Thyroid gland (tissue), 4 donors: ENCODE data around the gene SLC38A10. TPM values are rescaled to one million over a fixed set of nuclear protein-coding genes. Genes with fewer than 3 reads are reported as not detected.

ENCODE experiments used
- DNase-seq, 2 donors: peaks; one replicate each; pipeline ENCODE4 v3.0.0-alpha.2; 2019
- H3K27ac ChIP-seq, 3 donors: fragments of 200-600 bp; sonication (generic); 1 replicate in 2 of 3; 2 replicates in 1 of 3; pipeline ENCODE4 v1.5.1; 2016 to 2019; ENCODE audit warnings: mild to moderate bottlenecking in 1 of 3, moderate library complexity in 1 of 3
- H3K27me3 ChIP-seq: fragments of 200-600 bp; sonication (generic); one replicate; pipeline ENCODE4 v1.5.1; 2019
- H3K36me3 ChIP-seq, 2 donors: fragments of 200-600 bp; sonication (generic); one replicate each; pipeline ENCODE4 v1.5.1; 2016 to 2019
- H3K4me1 ChIP-seq, 2 donors: fragments of 200-600 bp; sonication (generic); one replicate each; pipeline ENCODE4 v1.5.1; 2017 to 2019
- H3K4me3 ChIP-seq, 3 donors: fragments of 200-600 bp; sonication (generic); replicated peaks in 1 of 3; 1 replicate in 2 of 3; 2 replicates in 1 of 3; pipeline ENCODE4 v1.5.1; 2016; ENCODE audit warnings: mild to moderate bottlenecking in 1 of 3
- H3K9me3 ChIP-seq: fragments of 200-600 bp; sonication (generic); one replicate; pipeline ENCODE4 v1.5.1; 2017
- POLR2A ChIP-seq, 2 donors: fragments of 450-650 bp; IDR thresholded peaks; one replicate each; pipeline ENCODE4 v1.6.1; 2017; ENCODE audit warnings: antibody characterized with exemption in 2 of 2, mild to moderate bottlenecking in 2 of 2, moderate library complexity in 1 of 2
- whole genome bisulfite sequencing, 2 donors: methylation state at CpG; one replicate each; pipeline ENCODE4 v1.1.5; 2017; 5-methylcytosine and 5-hydroxymethylcytosine counted together
- intact Hi-C: fragments of 100-400 bp; cut with DNase I; formaldehyde crosslinking; loops from one replicate; pipeline ENCODE4 v1.15.1; 2023
- total RNA-seq, 4 donors: library from RNA; depleted of rRNA; stranded (reverse); fragments of >200 nt; gene quantifications; one replicate each; pipeline ENCODE4 v1.2.3, GENCODE V29; 2016
- TF ChIP-seq, protein P1 (sequence below), 6 experiments: fragments of 200-600 bp in 3 of 6; fragments of 450-650 bp in 3 of 6; sonication (generic) in 3 of 6; IDR thresholded peaks; one replicate each; pipeline ENCODE4 v1.5.1; 2016 to 2019; ENCODE audit warnings: antibody characterized with exemption in 6 of 6, mild to moderate bottlenecking in 2 of 6, inconsistent platforms in 1 of 6, moderate library complexity in 1 of 6

SLC38A10 gene
- total RNA-seq, 4 donors from 2014 or later, result 81.8 to 140 (median 121) TPM

DNA sequence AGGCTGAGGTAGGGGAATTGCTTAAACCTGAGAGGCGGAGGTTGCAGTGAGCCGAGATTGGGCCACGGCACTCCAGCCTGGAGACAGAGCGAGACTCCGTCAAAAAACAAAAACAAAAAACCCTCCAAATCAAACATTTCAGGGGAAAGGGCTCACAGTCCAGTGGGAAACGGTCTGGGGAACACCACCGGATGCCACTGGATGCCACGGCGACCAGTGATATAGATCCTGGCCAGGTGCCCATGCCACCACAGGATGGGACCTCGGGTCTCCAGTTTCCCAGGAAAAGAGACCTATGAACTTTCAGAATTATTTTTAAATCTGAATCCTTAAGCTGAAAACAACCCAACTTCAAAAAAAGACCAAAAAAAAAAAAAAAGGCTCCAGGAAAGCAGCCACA, 84.6 kb downstream of the SLC38A10 start:
- intact Hi-C loops, result no loop called here

DNA sequence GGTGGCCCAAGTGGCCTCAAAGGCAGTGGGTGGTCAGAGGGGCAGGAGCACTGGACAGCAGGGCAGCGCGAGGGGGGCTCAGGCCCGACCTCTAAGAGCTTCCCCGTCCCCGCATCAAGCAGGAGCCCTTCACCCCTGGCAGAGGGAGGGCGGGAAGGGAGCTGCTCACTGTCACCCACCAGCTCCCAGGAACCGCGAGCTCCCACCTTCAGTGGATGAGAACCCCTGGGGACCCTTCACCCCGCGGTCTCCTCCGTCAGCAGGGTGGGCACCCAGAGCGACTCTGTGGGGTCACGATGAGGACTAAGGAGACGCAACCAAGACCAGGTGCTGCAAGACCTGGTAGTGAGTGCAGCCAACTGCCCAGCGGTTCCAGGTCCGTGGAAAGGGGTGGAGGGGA, 86.0 kb downstream of the SLC38A10 start:
- Histone ChIP-seq H3K4me3 (no peak overlapping the region), H3K4me1 (no peaks in the 10 kb centered on the region), H3K27ac (no peak overlapping the region), H3K36me3 (no peaks in the 10 kb centered on the region), H3K27me3 (no peaks in the 10 kb centered on the region), H3K9me3 (no peaks in the 10 kb centered on the region)
- no peak for DNase-seq
- intact Hi-C loops, result no loop called here
- TF ChIP-seq, protein P1, sequence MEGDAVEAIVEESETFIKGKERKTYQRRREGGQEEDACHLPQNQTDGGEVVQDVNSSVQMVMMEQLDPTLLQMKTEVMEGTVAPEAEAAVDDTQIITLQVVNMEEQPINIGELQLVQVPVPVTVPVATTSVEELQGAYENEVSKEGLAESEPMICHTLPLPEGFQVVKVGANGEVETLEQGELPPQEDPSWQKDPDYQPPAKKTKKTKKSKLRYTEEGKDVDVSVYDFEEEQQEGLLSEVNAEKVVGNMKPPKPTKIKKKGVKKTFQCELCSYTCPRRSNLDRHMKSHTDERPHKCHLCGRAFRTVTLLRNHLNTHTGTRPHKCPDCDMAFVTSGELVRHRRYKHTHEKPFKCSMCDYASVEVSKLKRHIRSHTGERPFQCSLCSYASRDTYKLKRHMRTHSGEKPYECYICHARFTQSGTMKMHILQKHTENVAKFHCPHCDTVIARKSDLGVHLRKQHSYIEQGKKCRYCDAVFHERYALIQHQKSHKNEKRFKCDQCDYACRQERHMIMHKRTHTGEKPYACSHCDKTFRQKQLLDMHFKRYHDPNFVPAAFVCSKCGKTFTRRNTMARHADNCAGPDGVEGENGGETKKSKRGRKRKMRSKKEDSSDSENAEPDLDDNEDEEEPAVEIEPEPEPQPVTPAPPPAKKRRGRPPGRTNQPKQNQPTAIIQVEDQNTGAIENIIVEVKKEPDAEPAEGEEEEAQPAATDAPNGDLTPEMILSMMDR (IDR thresholded peaks at IDR 0.05), result no peak
- TF ChIP-seq POLR2A (IDR thresholded peaks at IDR 0.05), result no peak
- 97 to 100% methylated on average over 11 to 16 of the region's 16 CpGs for WGBS, 2 donors

More for the DNA sequence above, 84.6 kb downstream of the SLC38A10 start:
- no peaks in the 10 kb centered on the region for H3K9me3 ChIP-seq
- no peak overlapping the region for H3K4me3 ChIP-seq
- H3K27ac ChIP-seq, result no peak overlapping the region
- 70 to 77% methylated on average over 10 of the region's 10 CpGs for WGBS, 2 donors
- no peaks in the 10 kb centered on the region for H3K27me3 ChIP-seq
- H3K36me3 ChIP-seq, result no peaks in the 10 kb centered on the region
- TF ChIP-seq, protein P1 (IDR thresholded peaks at IDR 0.05), result no peak
- no peak for TF ChIP-seq POLR2A (IDR thresholded peaks at IDR 0.05)
- H3K4me1 ChIP-seq, result no peaks in the 10 kb centered on the region
- DNase-seq, result no peak

DNA sequence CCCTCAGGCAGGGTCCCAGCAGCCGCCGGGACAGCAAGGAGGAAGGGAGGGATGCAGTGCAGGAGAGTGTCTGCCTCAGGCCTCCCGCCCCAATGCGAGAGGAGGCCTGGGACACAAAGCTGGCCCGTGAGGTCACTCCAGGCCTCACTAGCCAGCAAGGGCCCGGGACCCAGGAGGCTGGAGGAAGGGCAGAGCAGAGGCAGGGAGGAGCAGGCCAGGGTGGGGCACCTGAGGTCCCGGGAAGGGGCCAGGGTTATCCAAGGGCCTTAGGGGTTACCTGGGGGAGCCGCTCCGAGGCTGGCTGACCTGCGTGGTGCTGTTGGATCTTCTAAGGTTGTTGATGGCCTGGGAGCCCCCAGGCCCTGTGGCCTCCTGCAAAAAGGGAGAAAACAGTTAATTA, 86.5 kb downstream of the SLC38A10 start:
- WGBS, 2 donors, result 95 to 96% methylated on average over 7 to 10 of the region's 10 CpGs
- Histone ChIP-seq H3K36me3 (no peaks in the 10 kb centered on the region), H3K4me3 (no peak overlapping the region), H3K27me3 (no peaks in the 10 kb centered on the region), H3K27ac (no peak overlapping the region), H3K4me1 (no peaks in the 10 kb centered on the region), H3K9me3 (no peaks in the 10 kb centered on the region)
- intact Hi-C loops, result no loop called here
- DNase-seq, result no peak
- TF ChIP-seq POLR2A (IDR thresholded peaks at IDR 0.05), result no peak
- TF ChIP-seq, protein P1 (IDR thresholded peaks at IDR 0.05), result no peak

DNA sequence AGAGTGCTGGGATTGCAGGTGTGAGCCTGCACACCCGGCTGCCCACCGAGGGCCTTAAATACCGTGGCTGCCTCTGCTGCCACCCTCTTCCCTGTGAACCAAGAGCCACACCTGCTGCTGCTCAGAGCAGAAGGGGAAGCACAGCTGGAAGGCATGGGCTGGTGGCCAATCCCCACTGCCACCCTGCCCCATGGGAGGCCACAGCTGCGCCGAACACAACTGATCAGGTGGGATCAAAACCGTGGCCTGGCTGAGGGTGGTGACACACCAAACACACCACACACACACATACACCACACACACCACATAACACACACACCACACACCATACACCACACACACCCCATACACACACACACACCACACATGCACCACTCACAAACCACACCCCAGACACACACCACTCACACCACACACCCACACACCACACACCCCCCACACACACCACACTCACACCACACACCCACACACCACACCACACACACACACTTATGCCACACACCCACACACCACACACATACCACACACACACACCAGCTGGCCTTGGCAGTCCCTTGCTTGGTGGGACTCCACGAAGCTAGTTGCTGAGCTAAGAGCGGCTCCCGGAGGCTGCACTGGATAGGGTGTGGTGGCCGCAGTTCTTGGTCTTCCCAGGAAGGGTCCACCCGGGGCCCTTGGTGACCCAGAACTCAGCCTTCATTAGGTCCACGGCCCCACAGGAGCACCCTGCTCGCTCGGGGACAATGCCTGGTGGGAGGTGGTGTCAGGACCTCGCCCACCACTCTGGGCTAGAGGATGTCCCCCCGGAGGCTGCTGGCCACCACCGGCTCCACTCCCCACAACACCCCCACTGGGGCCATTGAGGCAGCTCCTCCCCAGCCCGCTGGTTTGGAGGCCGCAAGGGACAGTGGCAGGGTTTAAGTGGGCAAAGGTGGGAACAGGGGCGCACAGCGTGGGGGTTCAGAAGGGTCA, 87.2 kb downstream of the SLC38A10 start:
- Histone ChIP-seq H3K36me3 (no peaks in the 10 kb centered on the region), H3K9me3 (no peaks in the 10 kb centered on the region), H3K27me3 (no peaks in the 10 kb centered on the region), H3K4me1 (no peaks in the 10 kb centered on the region), H3K27ac (no peak overlapping the region), H3K4me3 (no peak overlapping the region)
- DNase-seq, result no peak
- TF ChIP-seq, protein P1 (IDR thresholded peaks at IDR 0.05), result no peak
- TF ChIP-seq POLR2A (IDR thresholded peaks at IDR 0.05), result no peak
- 84 to 89% methylated on average over 11 to 18 of the region's 21 CpGs for WGBS, 2 donors
- intact Hi-C loops, result no loop called here

DNA sequence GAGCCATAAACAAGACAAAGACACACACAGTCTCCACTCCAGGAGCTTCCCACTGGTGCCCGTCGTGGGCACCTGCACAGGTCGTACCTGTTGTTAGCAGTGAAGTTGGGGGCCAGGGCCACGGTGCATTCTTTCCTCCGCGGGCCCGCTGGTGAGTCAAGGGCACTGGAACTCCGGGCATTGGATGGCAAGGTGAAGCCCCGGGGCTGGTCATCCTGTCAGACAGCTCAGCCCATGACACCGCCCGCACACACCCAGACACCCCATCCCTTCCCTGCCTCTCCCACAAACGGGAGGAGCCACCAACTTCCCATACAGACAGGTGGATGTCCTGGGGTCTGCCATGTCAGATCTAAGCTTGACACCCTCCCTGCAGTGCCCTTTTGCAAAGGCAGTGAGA, 88.5 kb downstream of the SLC38A10 start:
- no peaks in the 10 kb centered on the region for H3K9me3 ChIP-seq
- no peak overlapping the region for H3K4me3 ChIP-seq
- no peaks in the 10 kb centered on the region for H3K36me3 ChIP-seq
- DNase-seq, result no peak
- 95 to 100% methylated on average over 5 to 12 of the region's 12 CpGs for WGBS, 2 donors
- intact Hi-C loops, result no loop called here
- H3K27ac ChIP-seq, result no peak overlapping the region
- H3K4me1 ChIP-seq, result no peaks in the 10 kb centered on the region
- no peaks in the 10 kb centered on the region for H3K27me3 ChIP-seq
- TF ChIP-seq POLR2A (IDR thresholded peaks at IDR 0.05), result no peak
- TF ChIP-seq, protein P1 (IDR thresholded peaks at IDR 0.05), result no peak
